GM18507 (cell line): ENCODE measurements around the gene FAM200C.

ENCODE experiments used
- DNase-seq: peaks from one replicate; pipeline ENCODE4 v3.0.0; 2011; ENCODE audit warnings: low read depth; ENCODE audit not compliant: insufficient read length; ENCODE audit errors: extremely low spot score
- FAIRE-seq: peaks from 2 replicates; lab custom pipeline; 2011; peaks lifted over from hg19 to GRCh38; lab: Jason Lieb, UNC

Gene FAM200C

GRCh38 chr5:160371294-160371693, 28.6 kb downstream of the FAM200C start:
- DNase-seq (no peak), FAIRE-seq (no peak)

GRCh38 chr5:160370713-160371034, 29.2 kb downstream of the FAM200C start:
- DNase-seq (no peak), FAIRE-seq (no peak)

GRCh38 chr5:160369990-160370712, 29.7 kb downstream of the FAM200C start, which contains the start of gene C1QTNF2:
Gene C1QTNF2, minus strand, starts transcription at chr5:160370626. Its CDS starts 15,615 bp downstream, at chr5:160355011.
- no peak for FAIRE-seq
- DNase-seq = no peak

GRCh38 chr5:160367885-160368284, 32.0 kb downstream of the FAM200C start:
- no peak for DNase-seq
- no peak for FAIRE-seq

GRCh38 chr5:160367261-160367660, 32.6 kb downstream of the FAM200C start:
- FAIRE-seq (no peak), DNase-seq (no peak)

- FAIRE-seq (no peak), DNase-seq (no peak)
Measured at GRCh38 chr5:160366230-160366629, 33.6 kb downstream of the FAM200C start.

- DNase-seq = no peak
- FAIRE-seq = no peak
Measured at GRCh38 chr5:160363660-160364395, 36.0 kb downstream of the FAM200C start.

GRCh38 chr5:160363211-160363610, 36.6 kb downstream of the FAM200C start:
- FAIRE-seq (no peak), DNase-seq (no peak)

- FAIRE-seq (no peak), DNase-seq (no peak)
Measured at GRCh38 chr5:160361624-160362228, 38.1 kb downstream of the FAM200C start.

- DNase-seq = no peak
Measured at GRCh38 chr5:160360310-160360709, 39.5 kb downstream of the FAM200C start.

GRCh38 chr5:160359816-160360215, 40.0 kb downstream of the FAM200C start:
- DNase-seq = no peak
- FAIRE-seq = no peak

More at GRCh38 chr5:160360310-160360709, 39.5 kb downstream of the FAM200C start:
- FAIRE-seq = no peak

GRCh38 chr5:160359242-160359641, 40.6 kb downstream of the FAM200C start:
- FAIRE-seq (no peak), DNase-seq (no peak)

GRCh38 chr5:160357861-160358411, 41.9 kb downstream of the FAM200C start:
- FAIRE-seq = no peak
- DNase-seq = no peak

GRCh38 chr5:160357394-160357793, 42.5 kb downstream of the FAM200C start:
- FAIRE-seq (no peak), DNase-seq (no peak)

GRCh38 chr5:160356550-160357347, 43.1 kb downstream of the FAM200C start:
- FAIRE-seq (no peak), DNase-seq (no peak)

GRCh38 chr5:160354666-160355065, 45.2 kb downstream of the FAM200C start:
- DNase-seq (no peak), FAIRE-seq (no peak)

- no peak for DNase-seq
- no peak for FAIRE-seq
Measured at GRCh38 chr5:160353379-160353778, 46.5 kb downstream of the FAM200C start.

GRCh38 chr5:160352308-160352707, 47.5 kb downstream of the FAM200C start:
- DNase-seq (no peak), FAIRE-seq (no peak)

- DNase-seq = no peak
- no peak for FAIRE-seq
Measured at GRCh38 chr5:160349935-160350303, 49.9 kb downstream of the FAM200C start.
